Jurkat, Clone E6-1 (cell line): ENCODE data around the gene RASGEF1C.

ENCODE experiments used
- DNase-seq: peaks from one replicate; pipeline ENCODE4 v3.0.0-alpha.2; 2011; ENCODE audit warnings: low read depth, low spot score
- H3K4me3 ChIP-seq: 2 replicates; pipeline ENCODE4 v1.5.1; 2011; ENCODE audit warnings: mild to moderate bottlenecking, low read length, control low read depth, moderate library complexity

The RASGEF1C gene

DNA sequence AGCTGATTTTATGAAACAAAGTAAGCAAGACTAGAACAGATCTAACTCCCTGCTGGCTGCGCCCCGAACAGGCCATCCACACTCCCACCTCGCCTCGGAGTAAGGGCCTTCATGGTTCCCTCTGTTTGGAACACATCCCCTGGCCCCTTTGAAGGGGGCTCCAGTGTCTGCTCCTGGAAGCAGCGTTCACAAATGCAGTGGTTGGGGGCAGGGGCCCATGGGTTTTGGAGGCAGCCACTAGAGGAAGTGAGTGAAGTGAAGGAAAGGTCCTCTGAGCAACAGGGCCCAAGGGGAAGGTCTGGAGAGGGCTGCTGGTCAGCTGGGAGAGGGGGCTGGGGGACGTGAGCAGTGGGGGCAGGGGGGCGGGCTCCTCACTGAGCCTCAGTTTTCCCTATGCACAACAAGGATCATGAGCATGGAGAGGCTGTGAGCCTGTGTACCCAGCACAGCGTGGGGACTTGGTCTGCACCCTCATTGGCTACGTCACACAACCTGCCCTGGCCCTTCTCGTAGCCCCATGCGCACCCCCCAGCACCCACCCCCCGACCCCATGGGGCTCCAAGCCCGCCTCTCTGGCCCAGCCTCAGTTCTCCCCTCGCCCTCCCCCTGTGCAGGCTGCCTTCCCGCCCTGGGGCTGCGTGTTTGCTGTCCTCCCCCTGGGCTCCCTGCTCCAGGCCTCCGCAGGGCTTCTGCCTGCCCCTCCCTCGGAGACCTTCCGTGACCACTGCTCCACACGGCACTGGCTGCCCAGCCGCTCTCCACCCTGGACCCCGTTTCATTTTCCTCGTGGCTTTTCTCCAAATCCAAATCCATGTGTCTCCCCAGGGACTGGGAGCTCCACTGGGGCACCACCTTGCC, 39.5 kb downstream of the RASGEF1C start:
- H3K4me3 ChIP-seq: no peak overlapping the region
- DNase-seq: no peak

DNA sequence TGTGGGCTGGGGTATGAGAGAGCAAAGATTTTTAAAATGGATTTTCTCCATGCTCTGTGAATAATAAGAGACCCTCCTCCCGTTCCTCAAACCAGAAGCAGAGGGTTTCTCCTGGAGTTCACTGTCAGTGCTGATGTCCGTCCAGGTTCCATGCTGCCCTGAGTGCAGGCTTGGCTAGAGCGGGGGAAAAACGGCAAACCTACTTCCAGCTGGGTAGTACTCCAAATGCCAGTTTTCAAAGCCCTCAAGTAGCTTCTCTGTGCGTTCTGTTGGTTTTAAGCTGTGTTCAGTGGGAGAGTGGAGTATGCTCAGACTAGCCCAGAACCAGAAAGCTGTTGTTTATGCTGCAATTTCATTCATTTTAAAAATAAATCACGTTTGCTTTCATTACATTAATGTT, 40.3 kb downstream of the RASGEF1C start:
- no peak for DNase-seq
- H3K4me3 ChIP-seq: no peak overlapping the region

DNA sequence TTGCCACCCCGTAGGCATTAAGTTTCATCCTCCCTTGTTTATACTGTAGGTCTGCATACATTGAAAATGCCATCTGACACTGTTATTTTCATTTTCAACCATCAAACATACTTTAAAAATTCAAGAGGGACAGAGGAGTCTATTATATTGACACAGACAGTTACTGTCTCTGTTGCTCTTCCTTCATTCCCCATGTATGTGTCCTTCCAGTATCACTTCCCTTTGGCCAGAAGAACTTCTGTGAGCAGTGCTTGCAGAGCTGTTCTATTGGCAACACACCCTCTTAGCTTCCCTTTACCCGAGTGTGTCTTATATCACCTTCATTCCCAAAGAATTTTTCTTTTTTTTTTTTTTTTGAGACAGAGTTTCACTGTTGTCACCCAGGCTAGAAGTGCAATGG, 42.8 kb downstream of the RASGEF1C start:
- no peak for DNase-seq
- H3K4me3 ChIP-seq: no peak overlapping the region

DNA sequence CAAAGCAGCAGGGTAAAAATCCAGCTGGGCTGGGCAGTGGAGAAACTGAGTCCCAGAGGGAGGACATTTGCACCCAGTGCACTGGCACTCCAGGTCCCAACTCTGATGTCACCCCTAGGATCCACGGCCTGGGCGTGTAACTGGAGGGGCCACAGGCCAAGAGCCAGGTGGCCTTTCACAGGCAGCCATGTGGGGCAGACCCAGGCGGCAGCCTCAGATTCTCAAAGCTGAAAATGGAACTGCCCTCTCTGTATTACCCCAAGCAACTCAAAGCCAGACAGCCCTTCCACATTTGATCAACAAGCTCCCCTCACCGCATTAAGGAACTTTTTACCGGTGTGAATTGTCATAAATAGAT, 46.7 kb downstream of the RASGEF1C start:
- no peak overlapping the region for H3K4me3 ChIP-seq
- no peak for DNase-seq

DNA sequence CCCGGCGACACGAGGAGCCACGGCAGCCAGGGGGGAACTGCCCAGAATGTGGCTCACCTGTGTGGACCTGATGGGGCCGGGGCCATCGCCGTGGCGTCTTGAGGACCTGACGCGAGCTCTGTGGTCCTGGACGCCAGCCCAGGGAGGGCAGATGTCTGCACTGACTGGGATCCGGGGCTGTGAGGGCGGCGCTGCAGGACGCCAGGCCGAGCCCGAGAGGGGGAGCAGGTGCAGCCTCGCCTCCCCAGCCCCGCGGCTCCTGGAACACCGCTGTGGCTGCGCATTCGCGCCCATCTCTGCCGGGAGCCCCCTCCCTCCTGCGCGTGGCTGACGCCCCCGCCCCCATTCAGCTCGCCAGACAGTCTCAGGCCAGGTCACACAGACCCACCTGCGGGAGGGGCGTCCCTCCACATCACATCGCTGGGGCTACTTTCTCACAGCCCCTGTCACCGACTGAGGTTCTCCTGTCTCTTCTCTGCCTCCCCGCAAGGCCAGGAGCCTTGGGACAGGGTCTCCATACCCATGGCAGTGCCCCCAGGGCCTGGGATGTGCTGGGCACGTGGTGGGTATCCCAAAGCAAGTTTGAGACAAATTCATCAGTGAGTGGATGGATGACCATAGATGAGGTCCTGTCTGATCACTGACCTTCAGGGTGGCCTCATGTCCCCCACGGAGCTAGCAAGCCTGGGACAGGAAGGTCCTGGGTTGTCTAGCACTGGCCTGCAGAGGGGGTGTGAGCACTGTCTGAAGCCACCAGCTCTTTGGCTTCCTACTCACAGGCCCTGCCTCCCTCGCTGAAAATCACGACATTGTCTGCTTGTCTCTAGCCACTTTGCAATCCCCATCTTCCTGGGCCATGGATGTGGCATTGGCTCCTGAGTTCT, 47.3 kb downstream of the RASGEF1C start:
- no peak for DNase-seq
- no peak overlapping the region for H3K4me3 ChIP-seq

DNA sequence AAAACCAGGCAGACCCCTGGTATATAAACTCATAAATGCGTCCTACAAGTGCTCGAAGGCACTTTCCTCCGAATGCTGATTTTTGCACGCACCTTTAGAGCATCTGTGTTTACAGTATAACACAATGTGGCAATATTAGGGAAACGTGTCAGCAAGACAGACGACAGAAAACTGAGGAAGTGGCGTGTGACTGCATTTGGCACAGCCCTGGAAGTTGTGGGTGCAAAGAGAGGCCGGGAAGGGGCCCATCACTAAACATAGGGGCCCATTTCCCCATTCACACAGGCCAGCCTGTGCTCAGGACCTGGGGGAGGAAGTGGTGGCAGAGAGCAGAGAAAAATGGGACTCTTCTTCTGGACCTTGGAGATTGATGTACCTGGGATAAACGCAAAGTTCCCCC, 48.2 kb downstream of the RASGEF1C start:
- no peak for DNase-seq
- H3K4me3 ChIP-seq: no peak overlapping the region

DNA sequence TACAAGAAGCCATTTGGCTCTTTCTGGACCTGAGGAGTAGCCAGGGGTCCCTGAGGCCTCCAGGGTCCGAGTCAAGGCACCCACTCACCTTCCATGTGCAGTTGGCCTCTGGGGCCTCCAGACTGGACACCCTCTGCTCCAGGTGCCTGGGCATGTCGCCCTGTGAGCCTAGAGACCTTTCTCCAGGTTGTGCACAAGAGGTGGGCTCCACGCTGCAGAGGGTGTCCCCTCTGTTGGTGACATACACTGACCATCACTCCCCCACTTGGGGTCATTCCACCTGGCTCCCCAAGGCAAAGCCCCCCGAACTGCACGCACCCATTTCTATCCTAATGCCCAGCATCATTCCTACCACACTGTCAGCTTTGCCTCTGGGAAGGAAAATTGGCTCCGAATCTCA, 48.8 kb downstream of the RASGEF1C start:
- no peak for DNase-seq
- H3K4me3 ChIP-seq: no peak overlapping the region

DNA sequence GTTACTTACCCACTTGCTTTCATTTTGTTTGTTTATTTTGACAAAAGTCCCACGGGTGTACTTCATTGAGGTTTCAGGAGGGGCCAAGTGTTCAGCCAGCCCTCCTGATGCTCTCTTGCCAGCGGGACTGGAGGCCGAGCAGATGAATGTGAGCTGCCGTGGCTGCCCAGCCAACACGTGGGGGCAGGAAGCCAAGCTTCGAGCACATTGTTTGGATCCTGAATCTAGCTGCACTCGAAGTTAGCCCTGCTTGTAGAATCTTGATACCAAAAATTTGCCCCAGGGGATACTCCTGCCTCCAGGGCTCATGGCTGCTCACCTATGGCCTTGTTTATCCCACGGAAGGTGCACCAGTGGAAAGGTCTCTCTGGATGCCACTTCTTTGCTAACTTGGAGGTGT, 49.3 kb downstream of the RASGEF1C start:
- H3K4me3 ChIP-seq: no peak overlapping the region
- DNase-seq: no peak

DNA sequence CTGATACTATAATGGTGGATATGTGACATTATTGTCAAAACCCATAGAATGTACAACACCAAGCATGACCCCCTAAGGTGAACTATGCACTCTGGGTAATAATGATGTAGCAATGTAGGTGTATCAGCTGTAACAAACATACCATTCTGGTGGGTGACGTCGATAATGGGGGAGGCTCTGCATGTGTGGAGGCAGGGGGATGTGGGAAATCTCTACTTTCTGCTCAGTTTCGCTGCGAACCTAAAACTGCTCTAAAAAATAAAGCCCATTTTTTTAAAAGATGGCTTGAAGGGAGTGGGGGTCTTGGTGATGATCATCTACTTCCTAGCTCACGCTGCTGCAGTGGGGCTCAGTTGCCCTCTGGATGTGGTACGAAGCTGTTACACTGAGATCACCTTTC, 51.1 kb downstream of the RASGEF1C start:
- H3K4me3 ChIP-seq: no peak overlapping the region
- no peak for DNase-seq

DNA sequence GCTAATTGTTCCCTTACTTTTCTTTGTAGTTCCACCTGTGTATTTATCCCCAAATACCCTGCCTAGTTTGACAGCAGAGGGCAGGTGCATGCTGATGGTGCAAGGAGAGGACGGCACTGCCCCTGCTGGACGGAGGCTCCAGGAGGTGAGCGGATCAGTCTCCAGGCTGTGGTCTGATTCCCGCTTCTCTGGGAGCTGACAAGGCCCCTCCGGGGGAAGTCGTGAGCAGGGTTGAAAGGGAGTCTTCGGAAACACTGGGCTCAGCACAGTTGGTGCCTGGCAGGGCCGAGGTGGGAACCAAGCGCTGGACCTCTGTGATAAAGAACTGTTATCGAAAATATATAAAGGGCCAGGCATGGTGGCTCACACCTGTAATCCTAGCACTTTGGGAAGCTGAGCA, 52.9 kb downstream of the RASGEF1C start:
- no peak for DNase-seq
- H3K4me3 ChIP-seq: no peak overlapping the region

DNA sequence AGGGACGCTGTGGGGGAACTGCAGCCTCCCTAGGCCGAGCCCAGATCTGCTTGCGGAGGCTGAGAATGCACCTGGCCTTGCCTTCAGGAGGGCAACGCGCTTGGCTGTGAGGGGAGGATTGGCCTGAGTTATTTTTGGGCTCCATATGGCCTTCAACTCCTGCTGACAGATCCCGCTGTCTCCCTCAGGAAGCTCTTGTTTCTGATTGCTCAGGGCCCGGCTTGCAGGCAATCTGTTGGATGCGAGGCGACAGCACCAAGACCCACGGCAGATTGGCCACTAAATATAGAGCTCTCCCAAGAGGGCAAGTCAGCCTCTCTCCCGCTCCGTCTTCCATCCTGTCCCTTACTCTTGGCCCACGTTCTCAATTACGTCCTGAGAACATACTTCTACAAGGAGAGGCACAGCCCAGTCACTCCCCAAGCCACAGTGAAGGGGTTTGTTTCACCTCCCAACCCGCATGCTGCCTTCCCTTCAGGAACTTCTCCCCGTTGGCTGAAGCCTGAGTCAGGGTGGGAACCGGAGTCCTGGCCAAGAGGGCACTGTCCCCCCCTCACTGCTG, 53.6 kb downstream of the RASGEF1C start:
- H3K4me3 ChIP-seq: no peak overlapping the region
- DNase-seq: no peak

DNA sequence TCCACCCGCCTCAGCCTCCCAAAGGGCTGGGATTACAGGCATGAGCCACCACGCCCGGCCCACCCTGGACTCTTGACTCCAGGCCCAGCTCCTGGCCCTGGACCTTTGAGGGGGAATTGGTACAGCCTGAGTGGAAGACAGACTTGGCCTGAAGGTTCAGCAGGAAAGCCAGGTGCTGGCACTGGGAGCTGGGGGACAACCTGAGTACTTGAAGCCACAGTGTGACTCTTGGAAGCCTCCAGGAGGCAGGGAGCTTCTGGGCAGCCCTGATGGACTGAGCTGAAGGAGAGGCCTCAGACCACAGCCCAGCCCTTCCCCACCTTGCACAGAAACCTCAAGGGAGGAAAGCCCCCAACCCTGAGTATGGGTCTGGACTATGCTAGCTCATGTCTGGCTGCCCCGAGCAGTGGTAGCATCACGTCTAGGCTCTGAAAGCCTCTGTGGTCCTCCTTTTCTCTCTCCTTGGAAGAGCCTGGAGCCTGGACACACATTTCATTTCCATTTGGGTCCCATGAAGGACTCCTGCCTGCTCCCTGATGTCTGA, 54.1 kb downstream of the RASGEF1C start:
- no peak for DNase-seq
- H3K4me3 ChIP-seq: no peak overlapping the region

DNA sequence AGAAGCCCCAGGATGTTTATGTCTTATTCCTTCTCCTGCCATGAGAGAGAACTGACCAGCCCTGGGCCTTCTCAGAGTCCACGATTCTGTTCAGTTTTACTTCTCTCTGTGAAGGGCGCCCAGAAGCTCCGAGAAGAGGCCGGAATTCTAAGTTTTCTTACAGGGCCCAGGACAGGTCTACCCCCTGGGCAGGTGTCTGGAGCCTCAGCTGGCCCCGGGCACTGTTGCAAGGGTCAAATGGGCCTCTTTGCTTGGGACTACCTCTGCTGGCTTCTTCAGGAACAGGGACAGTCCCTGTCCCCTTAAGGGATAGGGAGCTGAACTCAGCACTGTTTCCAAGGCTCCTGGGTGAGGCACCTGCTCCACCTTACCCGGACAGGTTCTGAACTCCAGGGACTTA, 55.0 kb downstream of the RASGEF1C start:
- DNase-seq: no peak
- no peak overlapping the region for H3K4me3 ChIP-seq

DNA sequence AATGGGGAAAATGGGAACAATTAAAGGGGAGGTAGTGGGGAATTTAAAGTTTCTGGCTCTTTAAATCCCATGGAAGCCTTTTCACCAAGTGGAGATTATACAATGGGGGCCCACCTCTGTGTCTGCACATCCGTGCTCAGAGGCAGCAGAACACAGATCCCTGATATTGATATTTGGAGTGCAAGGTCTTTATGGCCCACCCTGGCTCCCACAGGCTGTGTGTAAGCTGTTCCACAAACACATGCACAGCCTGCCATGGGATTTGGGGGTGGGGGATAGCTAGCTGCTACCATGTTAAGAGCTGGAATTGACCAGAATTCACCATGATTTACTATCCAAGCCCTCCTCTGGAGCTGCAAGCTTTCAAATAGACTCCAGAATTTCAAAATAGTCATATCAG, 55.9 kb downstream of the RASGEF1C start:
- no peak for DNase-seq
- no peak overlapping the region for H3K4me3 ChIP-seq

DNA sequence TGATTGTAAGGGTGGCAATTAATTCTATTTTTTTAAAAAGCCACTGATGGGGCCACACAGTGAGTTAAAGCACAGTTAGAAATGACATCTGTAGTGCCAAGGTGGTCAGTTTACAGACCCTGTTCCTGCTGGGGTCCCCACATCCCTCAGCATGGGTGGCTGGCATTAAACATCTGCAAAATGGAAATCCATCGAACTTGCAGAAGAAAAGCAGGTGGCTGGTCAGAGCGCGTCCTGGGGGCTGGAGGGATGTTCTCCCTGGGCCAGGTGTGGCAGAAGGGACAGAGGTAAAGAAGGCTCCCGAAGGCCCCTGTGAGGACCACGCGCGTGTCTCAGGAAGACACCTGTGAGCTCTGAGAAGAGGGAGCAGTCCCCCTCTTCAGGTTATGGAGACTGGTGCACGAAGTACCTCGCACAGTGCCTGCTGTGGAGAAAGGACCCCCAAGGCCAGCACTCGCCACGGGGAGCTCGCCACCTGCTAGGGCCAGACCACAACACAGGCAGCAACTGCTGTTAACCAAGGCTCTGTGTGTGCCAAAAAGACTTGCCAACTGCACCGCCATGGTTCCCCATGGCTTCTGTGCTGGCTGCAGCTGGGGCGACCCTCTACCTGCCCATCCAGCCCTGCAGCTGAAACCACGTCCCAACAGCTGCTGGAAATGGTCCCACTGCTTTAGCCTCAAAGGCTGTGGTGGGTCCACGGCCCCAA, 65.2 kb downstream of the RASGEF1C start:
- no peak for DNase-seq

DNA sequence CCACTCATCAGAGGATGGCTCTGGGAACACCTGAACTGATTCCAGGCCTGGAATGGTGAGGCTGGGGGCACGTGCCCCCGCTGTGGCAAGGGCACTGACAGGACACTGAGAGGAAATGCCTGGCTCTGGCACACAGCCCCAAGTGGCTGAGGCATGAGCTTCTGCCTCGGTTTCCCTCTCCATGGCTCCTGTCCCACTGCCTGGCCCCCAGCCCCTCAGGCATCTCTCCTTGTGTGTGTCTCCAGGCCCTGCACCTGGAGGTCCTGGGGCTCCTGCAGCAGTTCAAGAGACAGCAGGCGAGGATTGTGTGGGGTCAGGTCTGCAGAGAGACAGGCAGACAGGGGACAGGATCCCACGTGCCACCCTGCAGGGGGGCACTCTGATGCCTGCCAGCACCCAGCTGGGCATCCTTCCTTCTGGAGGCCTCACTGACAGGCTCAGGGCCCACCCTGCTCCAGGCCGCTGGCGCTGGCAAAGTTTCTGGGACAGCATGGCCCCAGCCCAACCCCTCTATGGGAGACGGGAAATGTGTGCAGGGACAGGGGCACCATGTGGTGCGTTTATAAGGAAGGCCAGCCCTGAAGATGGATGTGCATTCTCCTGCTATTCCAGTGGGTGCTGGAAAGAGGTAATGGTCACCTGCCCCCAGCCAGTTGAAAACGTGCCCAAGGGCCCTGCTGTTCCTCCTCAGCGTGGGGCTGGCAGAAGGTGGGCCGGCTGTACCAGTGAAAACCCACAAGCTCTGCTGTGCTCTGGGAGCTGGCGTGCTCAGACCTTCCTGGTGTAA, 66.0 kb downstream of the RASGEF1C start:
- H3K4me3 ChIP-seq: no peak overlapping the region
- DNase-seq: no peak

More for the DNA sequence above, 65.2 kb downstream of the RASGEF1C start:
- no peak overlapping the region for H3K4me3 ChIP-seq

DNA sequence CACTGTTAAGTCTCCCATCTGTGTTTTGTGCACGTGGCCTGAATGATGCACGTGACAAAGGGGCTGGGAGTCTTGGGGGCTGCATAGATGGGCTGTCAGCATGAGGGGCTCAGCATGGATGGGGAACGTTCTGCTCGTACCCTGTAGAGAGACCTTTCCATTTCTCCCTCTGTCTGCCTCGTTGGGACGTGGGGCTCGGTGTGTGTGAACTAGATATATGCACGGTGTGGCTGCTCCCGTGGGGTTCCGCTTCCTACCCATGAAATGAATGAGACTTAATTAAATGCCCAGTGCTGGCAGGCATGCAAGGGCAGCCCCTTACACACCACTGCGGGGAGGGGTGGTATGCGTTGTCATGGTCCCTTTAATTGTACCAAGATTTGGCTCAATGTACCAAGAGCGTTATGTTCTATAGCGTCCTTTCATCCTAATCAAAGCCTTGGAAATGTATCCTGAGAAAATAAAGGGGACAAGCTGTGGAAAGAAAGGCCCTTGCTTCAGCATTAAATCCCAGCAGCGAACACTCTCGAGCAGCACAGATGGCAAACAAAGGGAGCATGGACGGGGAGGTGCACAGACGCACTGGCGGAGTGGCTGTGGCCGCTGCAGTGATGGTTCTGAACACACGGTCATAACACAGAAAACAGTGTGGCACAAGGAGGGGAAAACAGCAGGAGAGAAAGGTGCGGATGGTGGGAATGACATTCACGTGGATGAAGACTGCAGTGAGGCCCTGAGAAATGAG, 66.8 kb downstream of the RASGEF1C start:
- no peak overlapping the region for H3K4me3 ChIP-seq
- no peak for DNase-seq
